ENCODE results near the gene PHACTR1. TPM values are rescaled to one million over a fixed set of nuclear protein-coding genes. Genes with fewer than 3 reads are reported as not detected.

Gene PHACTR1
- total RNA-seq, 2 donors from 2014 or later: 0.05 to 0.29 TPM

DNA sequence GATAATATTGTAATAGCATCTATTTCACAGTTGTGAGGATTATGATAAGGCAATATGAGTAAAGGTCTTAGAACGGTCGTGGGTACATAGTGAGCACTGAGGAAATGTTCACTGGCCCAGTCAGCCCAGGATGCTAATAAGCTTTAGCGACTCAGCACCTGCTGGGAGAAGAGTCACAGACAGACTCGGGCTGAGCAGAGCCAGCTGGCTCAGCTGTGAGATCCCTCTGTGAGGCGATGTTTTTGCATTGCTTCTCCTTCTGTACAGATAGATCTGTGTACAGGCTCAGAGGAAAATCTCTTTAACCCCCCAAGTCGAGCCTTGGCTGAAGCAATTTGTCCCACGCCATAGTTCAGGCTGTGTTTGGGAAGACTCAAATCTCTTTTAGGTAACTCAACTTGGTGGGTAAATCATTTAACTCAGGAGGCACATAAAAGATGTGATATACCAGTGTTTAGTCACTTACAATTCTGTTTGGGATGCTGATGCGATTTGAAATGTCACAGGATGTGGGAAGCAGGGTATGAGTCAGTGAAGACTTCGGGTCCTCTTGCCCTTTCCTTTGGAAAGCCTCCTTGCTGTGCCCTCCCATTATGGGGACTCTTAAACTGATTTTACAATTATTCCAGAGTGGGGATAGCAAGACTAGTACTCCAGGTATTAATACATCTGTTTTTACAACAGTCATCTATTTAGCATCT lies 53.1 kb downstream of the PHACTR1 start:
- H3K36me3 Mint-ChIP-seq: no peaks in the 10 kb centered on the region
- DNase-seq (ENCODE audit: low spot score in 2 of 2) (no peak), ATAC-seq (no peak)
- no peaks in the 10 kb centered on the region for H3K9me3 Mint-ChIP-seq
- no peak overlapping the region for H3K27ac Mint-ChIP-seq

DNA sequence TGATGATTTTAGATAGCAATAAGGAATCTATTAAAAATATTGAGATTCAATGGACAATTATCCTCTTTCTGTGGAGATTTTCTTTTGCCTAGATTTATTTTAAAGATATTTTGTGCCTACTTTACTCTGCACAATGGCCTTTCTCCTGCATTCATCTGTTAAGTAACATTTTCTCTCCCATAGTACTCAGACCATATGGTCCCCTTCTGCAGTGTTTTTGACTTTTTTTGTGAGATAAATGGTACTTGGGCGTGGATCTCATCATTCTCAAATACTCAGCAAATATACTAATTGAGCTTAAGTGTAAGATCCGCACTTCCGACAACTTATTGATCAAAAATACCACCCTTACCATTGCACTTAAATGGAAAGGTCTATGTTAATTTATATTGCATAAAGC lies 55.8 kb downstream of the PHACTR1 start:
- Mint-ChIP-seq H3K36me3 (no peaks in the 10 kb centered on the region), H3K27ac (no peak overlapping the region), H3K9me3 (no peaks in the 10 kb centered on the region)
- no peak for DNase-seq (ENCODE audit: low spot score in 2 of 2)
- ATAC-seq: no peak

DNA sequence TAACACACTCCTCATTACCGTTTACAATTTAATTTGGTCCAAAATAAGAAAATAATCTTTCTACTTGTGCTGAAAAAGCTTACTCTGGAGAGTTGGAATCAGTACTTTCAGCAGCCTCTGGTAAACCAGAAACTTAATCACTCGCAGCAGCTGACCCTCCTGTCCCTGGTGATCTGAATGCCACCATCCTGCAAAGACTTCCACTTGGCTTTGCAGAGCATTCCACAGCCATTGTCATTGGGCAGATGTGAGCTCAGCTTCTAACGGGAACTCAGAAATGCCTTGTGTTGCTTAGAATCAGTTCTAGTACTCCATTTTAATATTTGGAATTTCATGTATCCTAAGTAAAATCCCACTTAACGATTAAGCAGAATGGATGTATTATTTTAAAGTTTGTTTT lies 59.7 kb downstream of the PHACTR1 start:
- no peak for DNase-seq (ENCODE audit: low spot score in 2 of 2)
- no peaks in the 10 kb centered on the region for H3K36me3 Mint-ChIP-seq
- ATAC-seq: no peak
- no peaks in the 10 kb centered on the region for H3K9me3 Mint-ChIP-seq
- H3K27ac Mint-ChIP-seq: no peak overlapping the region

DNA sequence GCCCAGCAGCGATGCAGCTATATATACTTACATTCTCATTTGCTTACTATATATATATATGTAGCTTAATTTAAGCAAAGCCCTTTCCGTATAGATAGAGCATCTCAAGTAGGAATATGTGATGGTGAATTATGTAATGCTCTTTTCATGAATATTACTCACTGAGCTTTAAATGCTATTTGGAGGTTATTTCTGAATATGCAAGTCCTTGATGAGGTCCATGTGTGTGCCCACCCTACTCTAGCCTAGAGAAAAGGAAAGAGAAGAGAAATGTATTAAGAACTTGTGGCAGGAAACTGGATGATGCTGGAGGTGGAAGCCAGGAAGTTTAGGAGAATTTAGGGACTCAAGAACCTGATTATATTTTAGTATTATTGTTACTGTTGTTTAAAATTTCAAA lies 63.2 kb downstream of the PHACTR1 start:
- no peaks in the 10 kb centered on the region for H3K9me3 Mint-ChIP-seq
- ATAC-seq (no peak), DNase-seq (ENCODE audit: low spot score in 2 of 2) (no peak)
- no peaks in the 10 kb centered on the region for H3K36me3 Mint-ChIP-seq
- H3K27ac Mint-ChIP-seq: no peak overlapping the region

DNA sequence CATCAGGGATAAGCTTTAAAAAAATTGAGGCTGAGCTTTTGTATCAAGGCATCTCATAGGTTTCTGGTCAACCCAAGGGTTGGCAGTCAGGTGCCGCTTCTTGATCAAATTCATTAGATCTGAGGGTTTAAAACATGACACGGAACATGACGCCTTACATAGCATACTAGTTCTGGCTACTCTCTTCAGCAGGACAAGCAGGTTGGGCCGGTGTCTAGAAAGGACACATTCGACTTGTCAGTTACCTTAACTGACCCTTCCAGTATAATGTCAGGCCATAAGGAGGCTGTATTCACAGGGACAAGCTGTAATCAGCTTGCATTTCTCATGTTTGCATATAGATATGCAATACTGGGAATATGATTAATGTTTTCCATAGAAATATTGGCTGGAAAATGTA lies 65.6 kb downstream of the PHACTR1 start:
- no peak overlapping the region for H3K27ac Mint-ChIP-seq
- DNase-seq (ENCODE audit: low spot score in 2 of 2): no peak
- H3K9me3 Mint-ChIP-seq: no peaks in the 10 kb centered on the region
- ATAC-seq: no peak
- no peaks in the 10 kb centered on the region for H3K36me3 Mint-ChIP-seq

DNA sequence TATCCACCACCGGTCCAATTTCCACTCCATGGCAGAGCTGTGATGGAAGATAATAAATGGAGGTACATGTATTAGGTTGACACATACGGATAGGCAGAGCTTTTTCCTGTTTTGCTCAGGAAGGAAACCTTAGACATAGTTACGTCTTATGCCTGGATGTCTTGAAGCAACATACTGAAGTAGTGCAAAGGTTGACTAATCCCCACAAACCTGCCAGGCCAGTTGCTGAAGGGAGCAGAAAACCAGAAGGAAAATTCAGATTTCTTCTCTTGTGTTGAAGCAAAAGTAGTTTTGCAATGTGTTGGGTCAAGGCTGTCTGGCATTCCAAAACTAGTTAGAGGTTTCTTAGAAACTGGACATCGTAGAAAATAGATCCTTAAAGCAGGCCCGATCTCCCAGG lies 68.7 kb downstream of the PHACTR1 start:
- H3K36me3 Mint-ChIP-seq: no peaks in the 10 kb centered on the region
- ATAC-seq (no peak), DNase-seq (ENCODE audit: low spot score in 2 of 2) (no peak)
- no peak overlapping the region for H3K27ac Mint-ChIP-seq
- H3K9me3 Mint-ChIP-seq: no peaks in the 10 kb centered on the region

DNA sequence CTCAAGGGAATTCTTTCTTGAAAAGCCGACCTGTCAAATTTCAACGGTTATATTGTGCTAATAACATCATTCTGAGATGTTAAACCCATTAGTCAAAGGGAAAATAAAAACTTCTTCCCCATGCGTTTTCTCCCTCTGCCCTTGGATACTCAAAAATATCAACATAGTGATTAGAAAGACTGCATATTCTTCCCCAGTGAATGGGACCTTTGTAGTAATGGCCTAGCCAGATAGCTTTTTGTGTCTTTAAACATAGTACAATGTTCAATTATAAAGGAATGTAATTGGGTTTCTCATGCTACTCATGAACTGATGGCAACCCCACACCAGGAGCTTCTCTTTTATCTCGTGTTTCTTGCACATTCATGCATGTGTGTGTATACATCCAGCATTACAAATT lies 69.4 kb downstream of the PHACTR1 start:
- Mint-ChIP-seq H3K9me3 (no peaks in the 10 kb centered on the region), H3K36me3 (no peaks in the 10 kb centered on the region), H3K27ac (no peak overlapping the region)
- no peak for ATAC-seq
- no peak for DNase-seq (ENCODE audit: low spot score in 2 of 2)

DNA sequence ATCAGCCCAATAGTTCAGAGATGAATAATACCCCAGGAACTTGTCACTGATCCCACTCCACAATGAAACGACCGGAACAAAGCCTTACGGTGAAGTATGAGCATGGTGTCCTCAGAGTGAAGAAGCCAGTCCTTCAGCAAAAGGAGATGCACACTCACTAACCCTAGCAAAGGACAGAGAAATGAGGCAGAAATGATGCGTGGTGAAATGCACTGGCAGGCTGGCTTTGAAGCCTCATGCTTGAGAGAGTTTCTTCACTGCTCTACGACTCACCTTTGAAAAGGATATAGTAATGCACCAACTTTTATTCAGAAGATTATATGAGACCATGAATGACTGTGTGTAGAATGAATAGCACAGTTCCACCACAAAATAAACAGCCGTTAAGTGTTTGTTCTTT lies 74.8 kb downstream of the PHACTR1 start:
- Mint-ChIP-seq H3K36me3 (no peaks in the 10 kb centered on the region), H3K27ac (no peak overlapping the region), H3K9me3 (peaks cover 0 to under 1% of the 10 kb centered on the region in 2 donors)
- ATAC-seq (no peak), DNase-seq (ENCODE audit: low spot score in 2 of 2) (no peak)

DNA sequence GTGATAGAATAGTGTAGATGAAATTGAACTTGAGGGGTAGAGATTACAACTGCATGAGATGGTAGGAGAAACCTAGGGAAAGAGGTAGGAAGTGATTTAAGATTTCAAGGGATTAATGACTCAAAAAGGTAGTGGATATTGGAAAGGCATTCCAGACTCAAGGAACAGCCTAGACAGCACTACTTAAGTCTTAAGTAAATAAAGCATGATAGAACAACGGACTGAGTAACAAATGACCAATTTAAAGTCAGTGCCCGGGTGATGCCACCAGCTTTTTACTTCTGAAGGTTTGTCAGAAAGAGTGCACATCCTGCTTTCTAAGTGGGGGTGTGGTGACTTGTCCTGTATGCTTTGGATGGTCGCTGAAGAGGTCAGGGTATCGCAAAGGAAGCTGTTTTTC lies 81.8 kb downstream of the PHACTR1 start:
- Mint-ChIP-seq H3K36me3 (no peaks in the 10 kb centered on the region), H3K27ac (no peak overlapping the region), H3K9me3 (peaks cover 0 to 5% of the 10 kb centered on the region in 2 donors)
- ATAC-seq (no peak), DNase-seq (ENCODE audit: low spot score in 2 of 2) (no peak)

DNA sequence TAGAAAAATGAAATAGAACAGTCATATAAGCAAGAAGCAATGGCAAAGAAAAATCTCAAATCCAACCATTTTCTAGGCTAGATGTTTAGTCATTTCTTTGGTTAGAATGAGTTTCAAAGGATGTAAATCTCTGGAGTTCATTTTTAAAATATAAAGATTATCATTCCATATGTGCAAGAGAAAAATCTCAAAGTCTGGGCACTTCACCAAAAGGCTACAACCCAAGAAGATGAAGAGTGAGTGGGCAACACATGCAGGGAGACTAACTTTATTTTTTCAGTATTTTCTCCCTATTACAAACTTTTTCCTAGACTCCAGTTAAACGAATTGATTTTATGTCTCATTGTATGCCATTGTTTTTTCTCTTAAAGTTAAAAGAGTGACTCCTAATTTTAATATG lies 83.6 kb downstream of the PHACTR1 start:
- Mint-ChIP-seq H3K9me3 (peaks cover 0 to 5% of the 10 kb centered on the region in 2 donors), H3K36me3 (no peaks in the 10 kb centered on the region), H3K27ac (no peak overlapping the region)
- no peak for DNase-seq (ENCODE audit: low spot score in 2 of 2)
- no peak for ATAC-seq

DNA sequence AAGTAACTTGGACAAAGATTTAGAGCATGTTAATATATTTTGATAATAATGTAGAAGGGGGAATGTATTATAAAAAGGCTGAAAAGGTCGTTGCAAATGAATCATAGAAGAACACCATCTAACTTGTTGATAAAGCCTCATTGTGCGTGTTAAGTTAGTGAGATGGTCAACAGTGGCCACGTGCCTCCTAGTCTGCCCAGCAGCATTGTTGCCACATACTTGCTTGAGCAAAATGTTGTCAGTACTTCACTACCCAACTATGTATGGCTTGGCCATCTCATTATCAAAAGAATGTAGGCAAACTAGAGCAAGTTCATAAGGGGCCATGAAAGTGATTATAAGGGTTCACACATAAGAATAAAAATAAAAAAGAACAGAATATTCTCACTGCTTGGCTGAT lies 84.6 kb downstream of the PHACTR1 start:
- ATAC-seq (no peak), DNase-seq (ENCODE audit: low spot score in 2 of 2) (no peak)
- Mint-ChIP-seq H3K9me3 (peaks cover 0 to 5% of the 10 kb centered on the region in 2 donors), H3K27ac (no peak overlapping the region), H3K36me3 (no peaks in the 10 kb centered on the region)

DNA sequence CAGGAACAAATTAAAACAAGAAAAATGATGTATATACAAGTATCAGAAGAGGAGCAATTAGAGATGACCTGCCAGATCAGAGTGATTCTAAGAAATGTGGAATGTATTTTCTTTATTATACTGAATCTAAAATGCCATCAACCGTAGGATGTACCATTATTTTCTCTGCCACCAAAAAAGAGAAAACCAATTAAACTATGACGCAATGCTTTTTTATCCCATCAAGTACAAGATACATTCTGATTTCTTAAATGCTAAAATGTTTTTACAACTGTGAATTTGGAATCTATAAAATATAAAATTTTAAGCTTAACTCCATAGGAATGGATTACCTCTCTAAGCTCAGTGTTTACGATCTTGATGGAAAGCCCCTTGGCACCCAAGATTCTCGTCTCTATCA lies 85.9 kb downstream of the PHACTR1 start:
- no peak for ATAC-seq
- no peak overlapping the region for H3K27ac Mint-ChIP-seq
- H3K36me3 Mint-ChIP-seq: no peaks in the 10 kb centered on the region
- no peaks in the 10 kb centered on the region for H3K9me3 Mint-ChIP-seq
- no peak for DNase-seq (ENCODE audit: low spot score in 2 of 2)

DNA sequence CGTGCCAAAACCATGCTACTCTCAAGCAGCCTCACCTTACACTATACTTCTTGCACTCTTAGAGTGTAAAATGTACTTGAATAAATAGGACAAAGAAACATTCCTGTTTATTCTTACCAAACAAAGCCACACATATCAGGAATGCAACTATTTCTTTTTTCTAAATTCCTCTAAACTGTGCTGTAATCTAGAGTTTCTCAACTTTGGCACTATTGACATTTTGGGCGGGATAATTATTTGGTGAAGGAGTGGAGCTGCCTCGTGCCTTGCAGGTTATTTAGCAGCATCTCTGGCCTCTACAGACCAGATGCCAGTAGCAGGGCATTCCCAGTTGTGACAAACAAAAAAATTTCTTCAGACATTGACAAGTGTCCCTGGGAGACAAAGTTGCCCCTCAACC lies 86.9 kb downstream of the PHACTR1 start:
- DNase-seq (ENCODE audit: low spot score in 2 of 2) (no peak), ATAC-seq (no peak)
- H3K9me3 Mint-ChIP-seq: no peaks in the 10 kb centered on the region
- H3K27ac Mint-ChIP-seq: no peak overlapping the region
- H3K36me3 Mint-ChIP-seq: no peaks in the 10 kb centered on the region

DNA sequence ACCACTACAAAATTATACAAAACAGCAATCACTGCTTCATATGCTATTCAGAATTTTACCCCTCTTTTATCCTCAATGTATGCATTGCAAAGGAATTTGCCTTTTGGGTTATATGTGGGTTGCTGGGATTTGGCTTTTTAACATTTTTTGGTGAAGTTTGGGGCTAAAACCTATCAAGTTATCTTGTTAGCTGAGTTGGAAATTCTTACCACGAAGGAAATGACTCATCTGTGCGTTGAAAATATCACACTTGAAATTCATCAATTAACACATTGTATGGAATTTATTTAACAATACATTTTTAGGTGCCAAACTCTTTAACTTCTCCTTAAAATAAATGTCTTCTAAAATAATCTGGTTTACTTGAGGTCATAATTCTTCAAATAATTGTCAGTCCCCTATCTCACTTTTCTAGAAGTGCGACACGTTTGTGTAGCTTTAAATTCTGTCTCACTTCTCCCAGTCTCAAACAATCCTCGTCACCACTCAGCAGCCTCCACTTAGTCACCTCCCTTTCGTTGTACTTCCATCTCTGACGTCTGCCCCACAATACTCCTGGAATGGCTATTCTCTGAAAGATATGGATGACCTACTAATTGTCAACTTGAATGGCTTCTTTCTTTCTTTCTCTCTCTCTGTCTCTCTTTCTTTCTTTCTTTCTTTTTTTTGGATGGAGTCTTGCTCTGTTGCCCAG lies 88.5 kb downstream of the PHACTR1 start:
- Mint-ChIP-seq H3K9me3 (no peaks in the 10 kb centered on the region), H3K27ac (no peak overlapping the region), H3K36me3 (no peaks in the 10 kb centered on the region)
- ATAC-seq: no peak
- DNase-seq (ENCODE audit: low spot score in 2 of 2): no peak

DNA sequence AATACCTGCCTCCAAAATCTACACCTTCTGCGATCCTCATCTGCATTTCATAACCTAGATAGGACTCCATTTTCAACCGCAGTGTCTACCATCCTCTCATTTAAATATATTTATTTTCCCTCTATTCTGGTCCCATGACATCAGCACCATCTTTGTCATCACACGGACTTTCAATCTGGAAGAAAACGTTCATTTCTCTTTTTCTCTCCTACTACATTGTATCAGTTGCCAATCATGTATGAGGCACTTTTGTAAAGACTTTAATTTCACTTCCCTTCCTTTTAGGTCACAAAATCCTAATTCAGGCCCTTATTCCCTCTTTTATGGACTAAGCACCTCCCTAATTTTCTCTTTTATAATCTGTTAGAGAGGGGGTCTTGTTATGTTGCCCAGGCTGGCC lies 89.6 kb downstream of the PHACTR1 start:
- no peaks in the 10 kb centered on the region for H3K9me3 Mint-ChIP-seq
- no peak for DNase-seq (ENCODE audit: low spot score in 2 of 2)
- no peak overlapping the region for H3K27ac Mint-ChIP-seq
- ATAC-seq: no peak
- H3K36me3 Mint-ChIP-seq: no peaks in the 10 kb centered on the region

DNA sequence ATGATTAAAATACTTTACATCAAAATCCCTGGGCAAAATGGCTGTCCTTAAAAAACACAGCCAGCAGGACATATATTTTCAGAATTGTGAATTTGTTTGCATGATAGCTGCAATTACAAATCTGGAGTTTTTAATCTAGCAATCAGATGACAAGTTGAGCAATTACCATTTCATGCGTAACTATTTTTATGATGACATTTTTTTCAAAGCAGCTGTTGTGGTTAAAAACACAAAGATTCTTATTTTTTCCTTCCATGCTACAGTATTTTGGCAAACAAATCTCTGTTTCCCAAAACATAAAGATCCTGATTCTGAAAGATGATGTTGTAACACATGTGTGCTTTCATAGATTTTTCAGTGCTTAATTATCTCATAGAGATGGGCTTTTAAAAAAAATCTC lies 90.2 kb downstream of the PHACTR1 start:
- Mint-ChIP-seq H3K36me3 (no peaks in the 10 kb centered on the region), H3K9me3 (no peaks in the 10 kb centered on the region), H3K27ac (no peak overlapping the region)
- no peak for ATAC-seq
- DNase-seq (ENCODE audit: low spot score in 2 of 2): no peak

DNA sequence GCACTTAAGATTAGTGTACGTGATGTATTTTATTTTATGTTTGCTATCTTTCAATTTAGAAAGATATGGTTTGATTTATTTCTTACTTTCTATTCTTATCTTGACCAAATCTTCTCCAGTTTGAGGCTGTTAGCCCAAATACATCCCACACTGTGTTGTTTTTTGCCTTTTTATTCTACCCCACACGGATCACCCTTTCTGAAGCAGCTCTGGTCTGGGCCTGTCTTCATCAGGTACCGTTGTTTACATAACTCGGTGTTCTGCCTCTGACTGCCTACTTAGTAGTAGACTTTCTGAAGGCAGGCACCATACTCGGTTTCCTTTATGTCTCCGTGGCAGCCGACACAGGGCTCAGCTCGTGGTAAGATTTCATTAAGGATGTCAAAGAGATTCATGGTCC lies 95.0 kb downstream of the PHACTR1 start:
- H3K27ac Mint-ChIP-seq: no peak overlapping the region

DNA sequence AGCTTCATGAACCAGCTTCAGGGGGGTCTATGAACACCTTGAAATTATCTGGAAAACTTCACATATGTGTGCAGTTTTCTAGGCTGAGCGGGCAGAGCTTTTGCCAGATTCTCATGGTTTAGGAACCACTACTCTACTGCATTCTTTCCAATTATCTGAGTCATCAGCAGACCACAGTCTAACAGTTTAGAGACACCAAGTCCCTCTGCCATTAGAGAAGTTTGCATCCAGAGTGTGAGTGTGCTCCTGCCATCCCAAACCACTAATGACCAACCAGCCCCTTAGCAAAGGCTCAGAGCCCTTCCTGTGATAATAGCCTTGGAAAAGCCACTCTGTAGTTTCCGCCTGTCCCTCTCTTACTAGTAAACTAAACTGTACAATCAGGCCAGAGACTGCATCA lies 96.8 kb downstream of the PHACTR1 start:
- Mint-ChIP-seq H3K9me3 (no peaks in the 10 kb centered on the region), H3K27ac (no peak overlapping the region), H3K36me3 (no peaks in the 10 kb centered on the region)
- no peak for DNase-seq (ENCODE audit: low spot score in 2 of 2)
- no peak for ATAC-seq

More for the DNA sequence above, 95.0 kb downstream of the PHACTR1 start:
- DNase-seq (ENCODE audit: low spot score in 2 of 2) (no peak), ATAC-seq (no peak)
- H3K36me3 Mint-ChIP-seq: no peaks in the 10 kb centered on the region
- H3K9me3 Mint-ChIP-seq: no peaks in the 10 kb centered on the region

Measured in activated naive CD4-positive, alpha-beta T cell treated with anti-CD3 and anti-CD28 coated beads, Interleukin-2, amount 50 U/mL, for 72 hours (primary cell).